A172 (cell line): ENCODE results near the gene CCDC192. TPM values are rescaled to one million over a fixed set of nuclear protein-coding genes. Genes with fewer than 3 reads are reported as not detected.

Experiments
- DNase-seq: peaks from one replicate; pipeline ENCODE4 v3.0.0-alpha.2; 2015; ENCODE audit warnings: low spot score
- total RNA-seq: library from RNA; depleted of rRNA; stranded (reverse); fragments of >200 nt; shearing (Covaris generic); gene quantifications from 2 replicates; pipeline ENCODE4 v1.2.3, GENCODE V29; 2014

CCDC192 gene
- total RNA-seq, 1 experiment from 2014 or later, result not detected

- DNase-seq, result no peak
These were observed 181.2 kb downstream of the CCDC192 start for GRCh38 chr5:127884416-127884815.

- no peak for DNase-seq
These were observed 182.0 kb downstream of the CCDC192 start for GRCh38 chr5:127885176-127885575.

GRCh38 chr5:127886081-127886480 is 182.9 kb downstream of the CCDC192 start:
- DNase-seq, result no peak

GRCh38 chr5:127887282-127887681 is 184.1 kb downstream of the CCDC192 start:
- DNase-seq, result peak; percentile 41

- no peak for DNase-seq
These were observed 188.8 kb downstream of the CCDC192 start for GRCh38 chr5:127891942-127892341.

- peak; percentile 72 for DNase-seq
These were observed 189.4 kb downstream of the CCDC192 start for GRCh38 chr5:127892467-127893207.

- DNase-seq, result no peak
These were observed 190.0 kb downstream of the CCDC192 start for GRCh38 chr5:127893232-127893631.

GRCh38 chr5:127894461-127894860 is 191.3 kb downstream of the CCDC192 start:
- no peak for DNase-seq

GRCh38 chr5:127898551-127899213 is 195.5 kb downstream of the CCDC192 start:
- DNase-seq, result no peak

- DNase-seq, result no peak
These were observed 196.0 kb downstream of the CCDC192 start for GRCh38 chr5:127899214-127899610.

GRCh38 chr5:127906562-127907204 is 203.5 kb downstream of the CCDC192 start:
- DNase-seq, result no peak

GRCh38 chr5:127907907-127908306 is 204.7 kb downstream of the CCDC192 start:
- DNase-seq, result no peak

GRCh38 chr5:127909066-127909465 is 205.9 kb downstream of the CCDC192 start:
- DNase-seq, result peak; percentile 38

- DNase-seq, result no peak
These were observed 206.6 kb downstream of the CCDC192 start for GRCh38 chr5:127909821-127910220.

GRCh38 chr5:127910307-127910956 is 207.2 kb downstream of the CCDC192 start:
- DNase-seq, result no peak

- DNase-seq, result no peak
These were observed 208.4 kb downstream of the CCDC192 start for GRCh38 chr5:127911619-127912018.

- DNase-seq, result no peak
These were observed 209.2 kb downstream of the CCDC192 start for GRCh38 chr5:127912411-127912810.

GRCh38 chr5:127916885-127917573 is 213.8 kb downstream of the CCDC192 start:
- no peak for DNase-seq

- DNase-seq, result no peak
These were observed 216.0 kb downstream of the CCDC192 start for GRCh38 chr5:127919006-127919796.

- DNase-seq, result no peak
These were observed 216.6 kb downstream of the CCDC192 start for GRCh38 chr5:127919818-127920217.

- DNase-seq, result no peak
These were observed 217.7 kb downstream of the CCDC192 start for GRCh38 chr5:127920936-127921335.
